SU-DHL-6 (cell line): Measurements from ENCODE around the gene PDF.

Experiments used
- H2AFZ ChIP-seq: fragments of 200-600 bp; sonication (generic); 2 replicates; pipeline ENCODE4 v1.6.1; 2014; ENCODE audit warnings: low read depth, mild to moderate bottlenecking, moderate library complexity, mixed read lengths, antibody characterized with exemption, low read length; ENCODE audit not compliant: severe bottlenecking
- H3F3A ChIP-seq: fragments of 200-600 bp; shearing (Covaris generic); 2 replicates; pipeline ENCODE4 v1.6.0; 2016; ENCODE audit warnings: antibody characterized with exemption, mild to moderate bottlenecking; ENCODE audit not compliant: insufficient read depth
- H3K27ac ChIP-seq: fragments of 200-600 bp; sonication (generic); 2 replicates; pipeline ENCODE4 v1.5.1; 2016; ENCODE audit warnings: low read depth, mild to moderate bottlenecking, low read length, moderate library complexity, mixed read lengths
- H3K27me3 ChIP-seq: fragments of 200-600 bp; sonication (generic), shearing (Covaris generic); 2 replicates; pipeline ENCODE4 v1.6.0; 2014; ENCODE audit warnings: mild to moderate bottlenecking, low read length
- H3K36me3 ChIP-seq: fragments of 200-600 bp; sonication (generic); 2 replicates; pipeline ENCODE4 v1.6.1; 2014; ENCODE audit warnings: mild to moderate bottlenecking, low read length, mixed read lengths
- H3K4me2 ChIP-seq: fragments of 300-600, 200-600 bp; shearing (Covaris generic), sonication (generic); 2 replicates; pipeline ENCODE4 v1.6.0; 2014; ENCODE audit warnings: low read length, low read depth, mild to moderate bottlenecking; ENCODE audit not compliant: poor library complexity, severe bottlenecking
- H3K4me3 ChIP-seq: fragments of 200-600 bp; sonication (generic); 2 replicates; pipeline ENCODE4 v1.5.1; 2014; ENCODE audit warnings: antibody characterized with exemption, low read length, mild to moderate bottlenecking, mixed read lengths; ENCODE audit not compliant: insufficient read depth, poor library complexity, severe bottlenecking
- H3K79me2 ChIP-seq: fragments of 200-600 bp; sonication (generic); 2 replicates; pipeline ENCODE4 v1.6.1; 2014; ENCODE audit warnings: mild to moderate bottlenecking, low read length, moderate library complexity; ENCODE audit not compliant: insufficient read depth
- H3K9ac ChIP-seq: fragments of 200-600 bp; sonication (generic); 2 replicates; pipeline ENCODE4 v1.7.0; 2014; ENCODE audit warnings: mild to moderate bottlenecking, low read length
- H3K9me2 ChIP-seq: fragments of 200-600 bp; sonication (generic); replicated peaks from 2 replicates; pipeline ENCODE4 v1.6.1; 2014; ENCODE audit warnings: low read length; ENCODE audit not compliant: insufficient read depth
- H3K9me3 ChIP-seq: fragments of 200-600 bp; sonication (generic); 2 replicates; pipeline ENCODE4 v1.6.1; 2014; ENCODE audit warnings: low read length, mixed read lengths; ENCODE audit not compliant: insufficient read depth
- H4K20me1 ChIP-seq: fragments of 200-600 bp; sonication (generic); 2 replicates; pipeline ENCODE4 v1.6.1; 2014; ENCODE audit warnings: low read depth, mild to moderate bottlenecking, antibody characterized with exemption, low read length, moderate library complexity, mixed read lengths
- EZH2phosphoT487 ChIP-seq: fragments of 200-600 bp; sonication (generic), shearing (Covaris generic); conservative IDR thresholded peaks from 2 replicates; pipeline ENCODE4 v1.6.1; 2018; ENCODE audit warnings: mild to moderate bottlenecking, antibody characterized with exemption, low read length, moderate library complexity, mixed read lengths
- TF ChIP-seq, protein P1 (sequence below): fragments of 200-600 bp; sonication (generic); IDR thresholded peaks from one replicate; pipeline ENCODE4 v1.5.1; 2017; ENCODE audit warnings: antibody characterized with exemption, mild to moderate bottlenecking, low read length, moderate library complexity; ENCODE audit not compliant: insufficient read depth, poor library complexity, severe bottlenecking

The PDF gene

GRCh38 chr16:69318911-69319289, 11.5 kb downstream of the PDF start:
- Histone ChIP-seq H3K4me3 (no peak overlapping the region), H3K79me2 (peaks cover 18% of the 10 kb centered on the region), H3K9ac (no peak overlapping the region), H3K4me2 (no peak overlapping the region), H3F3A (no peaks in the 10 kb centered on the region), H4K20me1 (peaks cover 3% of the 10 kb centered on the region; the same call in 1 of the 2 replicates), H3K9me3 (no peaks in the 10 kb centered on the region), H3K36me3 (no peaks in the 10 kb centered on the region), H3K27ac (no peak overlapping the region), H3K27me3 (no peaks in the 10 kb centered on the region), H2AFZ (no peak overlapping the region), H3K9me2 (no peaks in the 10 kb centered on the region)
- TF ChIP-seq, protein P1, sequence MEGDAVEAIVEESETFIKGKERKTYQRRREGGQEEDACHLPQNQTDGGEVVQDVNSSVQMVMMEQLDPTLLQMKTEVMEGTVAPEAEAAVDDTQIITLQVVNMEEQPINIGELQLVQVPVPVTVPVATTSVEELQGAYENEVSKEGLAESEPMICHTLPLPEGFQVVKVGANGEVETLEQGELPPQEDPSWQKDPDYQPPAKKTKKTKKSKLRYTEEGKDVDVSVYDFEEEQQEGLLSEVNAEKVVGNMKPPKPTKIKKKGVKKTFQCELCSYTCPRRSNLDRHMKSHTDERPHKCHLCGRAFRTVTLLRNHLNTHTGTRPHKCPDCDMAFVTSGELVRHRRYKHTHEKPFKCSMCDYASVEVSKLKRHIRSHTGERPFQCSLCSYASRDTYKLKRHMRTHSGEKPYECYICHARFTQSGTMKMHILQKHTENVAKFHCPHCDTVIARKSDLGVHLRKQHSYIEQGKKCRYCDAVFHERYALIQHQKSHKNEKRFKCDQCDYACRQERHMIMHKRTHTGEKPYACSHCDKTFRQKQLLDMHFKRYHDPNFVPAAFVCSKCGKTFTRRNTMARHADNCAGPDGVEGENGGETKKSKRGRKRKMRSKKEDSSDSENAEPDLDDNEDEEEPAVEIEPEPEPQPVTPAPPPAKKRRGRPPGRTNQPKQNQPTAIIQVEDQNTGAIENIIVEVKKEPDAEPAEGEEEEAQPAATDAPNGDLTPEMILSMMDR = no peak
- no peak for TF ChIP-seq EZH2phosphoT487

DNA sequence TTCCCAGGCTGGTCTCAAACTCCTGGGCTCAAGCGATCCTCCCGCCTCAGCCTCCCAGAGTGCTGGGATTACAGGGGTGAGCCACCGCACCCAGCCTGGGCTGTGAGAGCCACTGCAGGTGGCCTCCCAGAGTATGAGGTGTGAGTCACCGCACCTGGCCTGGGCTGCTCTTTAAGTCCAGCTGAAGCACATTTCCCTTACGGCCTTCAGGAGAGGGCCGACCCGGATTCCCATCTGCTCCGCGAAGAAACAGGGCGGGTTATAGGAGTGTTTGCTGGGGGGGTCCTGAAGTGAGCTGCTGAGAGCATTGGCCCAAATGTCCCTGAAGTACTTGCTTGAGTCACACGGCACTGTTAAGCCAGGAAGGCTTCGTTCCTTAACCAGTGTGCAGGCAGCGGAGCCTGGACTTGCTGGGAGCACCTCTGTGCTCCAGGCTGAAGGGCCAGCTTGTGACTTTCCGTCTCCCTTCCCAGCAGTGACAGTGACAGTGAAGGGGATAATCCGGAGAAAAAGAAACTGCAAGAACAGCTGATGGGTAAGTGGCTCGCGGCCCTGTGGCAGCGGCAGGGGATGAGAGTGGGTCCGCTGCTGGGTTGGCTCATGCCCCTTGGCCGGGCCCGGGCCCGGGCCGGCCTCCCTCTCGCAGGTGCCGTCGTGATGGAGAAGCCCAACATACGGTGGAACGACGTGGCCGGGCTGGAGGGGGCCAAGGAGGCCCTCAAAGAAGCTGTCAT, 12.0 kb downstream of the PDF start:
- no peak for TF ChIP-seq EZH2phosphoT487
- TF ChIP-seq, protein P1 = no peak
- no peak overlapping the region for H3K27ac ChIP-seq
- H4K20me1 ChIP-seq = peaks cover 3% of the 10 kb centered on the region; the same call in 1 of the 2 replicates
- no peaks in the 10 kb centered on the region for H3K36me3 ChIP-seq
- no peak overlapping the region for H3K4me3 ChIP-seq
- no peaks in the 10 kb centered on the region for H3K9me2 ChIP-seq
- H3F3A ChIP-seq = no peaks in the 10 kb centered on the region
- H3K4me2 ChIP-seq = no peak overlapping the region
- H3K79me2 ChIP-seq = peaks cover 23% of the 10 kb centered on the region
- H2AFZ ChIP-seq = no peak overlapping the region
- no peaks in the 10 kb centered on the region for H3K27me3 ChIP-seq
- no peaks in the 10 kb centered on the region for H3K9me3 ChIP-seq
- no peak overlapping the region for H3K9ac ChIP-seq

- H3K27me3 ChIP-seq = no peaks in the 10 kb centered on the region
- H3K79me2 ChIP-seq = peaks cover 35% of the 10 kb centered on the region
- no peaks in the 10 kb centered on the region for H3K36me3 ChIP-seq
- H3K4me2 ChIP-seq = no peak overlapping the region
- no peaks in the 10 kb centered on the region for H3K9me2 ChIP-seq
- TF ChIP-seq, protein P1 = no peak
- no peak for TF ChIP-seq EZH2phosphoT487
- H3K4me3 ChIP-seq = no peak overlapping the region
- no peak overlapping the region for H3K9ac ChIP-seq
- H3F3A ChIP-seq = no peaks in the 10 kb centered on the region
- no peaks in the 10 kb centered on the region for H3K9me3 ChIP-seq
- no peak overlapping the region for H3K27ac ChIP-seq
- H2AFZ ChIP-seq = no peak overlapping the region
- no peaks in the 10 kb centered on the region; the same call in 1 of the 2 replicates for H4K20me1 ChIP-seq
Measured at GRCh38 chr16:69316595-69317034, 13.8 kb downstream of the PDF start.
